Immature natural killer cell (primary cell): ENCODE measurements around the gene SLC9A3. TPM values are rescaled to one million over a fixed set of nuclear protein-coding genes. Genes with fewer than 3 reads are reported as not detected.
"Not testable (repeated sequence)": the region's sequence is repeated elsewhere in the genome, so short reads cannot be mapped to it uniquely, and the experiment has no call there.

Experiments used
- DNase-seq, 3 donors: peaks; one replicate each; pipeline ENCODE4 v3.0.0; 2022; ENCODE audit warnings: mixed read lengths in 1 of 3
- H3K27ac Mint-ChIP-seq, 6 donors: one replicate each; pipeline ENCODE4 v1.8.0; 2020; ENCODE audit warnings: mixed read lengths in 6 of 6, mild to moderate bottlenecking in 5 of 6, inconsistent platforms in 4 of 6, moderate library complexity in 3 of 6
- H3K27me3 Mint-ChIP-seq, 3 donors: one replicate each; pipeline ENCODE4 v1.8.0; 2020 to 2021; ENCODE audit warnings: low read depth in 3 of 3, mild to moderate bottlenecking in 3 of 3, mixed read lengths in 3 of 3, moderate library complexity in 3 of 3, inconsistent platforms in 1 of 3
- H3K36me3 Mint-ChIP-seq, 3 donors: one replicate each; pipeline ENCODE4 v1.8.0; 2020; ENCODE audit warnings: mixed read lengths in 3 of 3, inconsistent platforms in 2 of 3, mild to moderate bottlenecking in 2 of 3
- H3K4me1 Mint-ChIP-seq, 2 donors: one replicate each; pipeline ENCODE4 v1.8.0; 2020; ENCODE audit warnings: inconsistent platforms in 2 of 2, mild to moderate bottlenecking in 2 of 2, mixed read lengths in 2 of 2, moderate library complexity in 1 of 2
- H3K4me3 Mint-ChIP-seq, 5 donors: one replicate each; pipeline ENCODE4 v1.8.0; 2020; ENCODE audit warnings: mild to moderate bottlenecking in 5 of 5, mixed read lengths in 5 of 5, inconsistent platforms in 3 of 5, moderate library complexity in 3 of 5
- H3K9me3 Mint-ChIP-seq, 6 donors: one replicate each; pipeline ENCODE4 v1.8.0; 2020; ENCODE audit warnings: mild to moderate bottlenecking in 6 of 6, mixed read lengths in 6 of 6, inconsistent platforms in 4 of 6, moderate library complexity in 3 of 6
- polyA plus RNA-seq, 3 donors: library from polyadenylated mRNA; unstranded; fragments of 300-500 nt; fragmentation: Illumina TruSeq; gene quantifications; one replicate each; pipeline ENCODE4 v1.2.3, GENCODE V29; 2021

Gene SLC9A3
- polyA plus RNA-seq, 3 donors from 2014 or later, result 0.66 to 1.7 (median 1.5) TPM

- H3K27me3 Mint-ChIP-seq, result peaks cover 0 to 7% (median 4%) of the 10 kb centered on the region in 3 donors
- no peaks in the 10 kb centered on the region for H3K9me3 Mint-ChIP-seq
- DNase-seq, result no peak
- H3K4me1 Mint-ChIP-seq, result no peaks in the 10 kb centered on the region
- H3K36me3 Mint-ChIP-seq, result no peaks in the 10 kb centered on the region
- H3K27ac Mint-ChIP-seq, result no peak overlapping the region
- no peak overlapping the region for H3K4me3 Mint-ChIP-seq
These were observed 41.7 kb upstream of the SLC9A3 start for GRCh38 chr5:565782-566440.

- no peaks in the 10 kb centered on the region for H3K9me3 Mint-ChIP-seq
- H3K27ac Mint-ChIP-seq, result no peak overlapping the region
- H3K27me3 Mint-ChIP-seq, result peaks cover 4 to 12% (median 9%) of the 10 kb centered on the region in 3 donors
- DNase-seq, result no peak
- no peak overlapping the region for H3K4me3 Mint-ChIP-seq
- no peaks in the 10 kb centered on the region for H3K36me3 Mint-ChIP-seq
- H3K4me1 Mint-ChIP-seq, result no peaks in the 10 kb centered on the region
These were observed 37.2 kb upstream of the SLC9A3 start for GRCh38 chr5:561408-561807.

GRCh38 chr5:560792-561166, 36.5 kb upstream of the SLC9A3 start:
- H3K9me3 Mint-ChIP-seq, result no peaks in the 10 kb centered on the region
- H3K27me3 Mint-ChIP-seq, result peaks cover 4 to 12% (median 6%) of the 10 kb centered on the region in 3 donors
- no peak overlapping the region for H3K4me3 Mint-ChIP-seq
- no peak overlapping the region for H3K27ac Mint-ChIP-seq
- no peak for DNase-seq
- H3K4me1 Mint-ChIP-seq, result no peaks in the 10 kb centered on the region
- H3K36me3 Mint-ChIP-seq, result no peaks in the 10 kb centered on the region

GRCh38 chr5:558871-559503, 34.7 kb upstream of the SLC9A3 start:
- no peak overlapping the region for H3K27ac Mint-ChIP-seq
- H3K27me3 Mint-ChIP-seq, result peaks cover 4 to 15% (median 6%) of the 10 kb centered on the region in 3 donors
- no peak for DNase-seq
- no peak overlapping the region for H3K4me3 Mint-ChIP-seq
- H3K9me3 Mint-ChIP-seq, result no peaks in the 10 kb centered on the region
- no peaks in the 10 kb centered on the region for H3K36me3 Mint-ChIP-seq
- H3K4me1 Mint-ChIP-seq, result no peaks in the 10 kb centered on the region

GRCh38 chr5:558326-558725, 34.1 kb upstream of the SLC9A3 start:
- H3K27ac Mint-ChIP-seq, result no peak overlapping the region
- no peaks in the 10 kb centered on the region for H3K36me3 Mint-ChIP-seq
- no peaks in the 10 kb centered on the region for H3K4me1 Mint-ChIP-seq
- DNase-seq, result no peak
- H3K9me3 Mint-ChIP-seq, result no peaks in the 10 kb centered on the region
- peaks cover 4 to 15% (median 6%) of the 10 kb centered on the region in 3 donors for H3K27me3 Mint-ChIP-seq
- no peak overlapping the region for H3K4me3 Mint-ChIP-seq

GRCh38 chr5:557917-558316, 33.7 kb upstream of the SLC9A3 start:
- not testable (repeated sequence) for DNase-seq, H3K4me1 Mint-ChIP-seq, H3K9me3 Mint-ChIP-seq, H3K4me3 Mint-ChIP-seq, H3K36me3 Mint-ChIP-seq
- peak overlapping the region in 1 of 6 donors; percentile 26 for H3K27ac Mint-ChIP-seq
- peaks cover 4 to 15% (median 6%) of the 10 kb centered on the region in 3 donors for H3K27me3 Mint-ChIP-seq

GRCh38 chr5:556909-557441, 32.7 kb upstream of the SLC9A3 start:
- Mint-ChIP-seq H3K4me1 (no peaks in the 10 kb centered on the region), H3K27me3 (peaks cover 4 to 15% (median 6%) of the 10 kb centered on the region in 3 donors), H3K36me3 (no peaks in the 10 kb centered on the region), H3K4me3 (no peak overlapping the region), H3K27ac (no peak overlapping the region), H3K9me3 (no peaks in the 10 kb centered on the region)
- DNase-seq, result no peak

- peaks cover 7 to 10% (median 7%) of the 10 kb centered on the region in 3 donors for H3K27me3 Mint-ChIP-seq
- H3K9me3 Mint-ChIP-seq, result peaks cover 0 to 2% (median 0%) of the 10 kb centered on the region in 6 donors
- DNase-seq, result no peak
These were observed 30.9 kb upstream of the SLC9A3 start for GRCh38 chr5:555058-555623.

GRCh38 chr5:554284-554988, 30.2 kb upstream of the SLC9A3 start:
- peaks cover 6 to 13% (median 7%) of the 10 kb centered on the region in 3 donors for H3K27me3 Mint-ChIP-seq
- no peaks in the 10 kb centered on the region for H3K36me3 Mint-ChIP-seq
- H3K9me3 Mint-ChIP-seq, result peaks cover 0 to 3% (median 0%) of the 10 kb centered on the region in 6 donors
- no peak for DNase-seq
- H3K4me1 Mint-ChIP-seq, result no peaks in the 10 kb centered on the region
- H3K27ac Mint-ChIP-seq, result no peak overlapping the region
- H3K4me3 Mint-ChIP-seq, result no peak overlapping the region

More at GRCh38 chr5:555058-555623, 30.9 kb upstream of the SLC9A3 start:
- H3K27ac Mint-ChIP-seq, result no peak overlapping the region
- H3K4me1 Mint-ChIP-seq, result no peaks in the 10 kb centered on the region
- H3K36me3 Mint-ChIP-seq, result no peaks in the 10 kb centered on the region
- H3K4me3 Mint-ChIP-seq, result no peak overlapping the region

- no peak overlapping the region for H3K27ac Mint-ChIP-seq
- H3K27me3 Mint-ChIP-seq, result peaks cover 3 to 10% (median 5%) of the 10 kb centered on the region in 3 donors
- H3K9me3 Mint-ChIP-seq, result peaks cover 0 to 3% (median 0%) of the 10 kb centered on the region in 6 donors
- H3K36me3 Mint-ChIP-seq, result no peaks in the 10 kb centered on the region
- no peaks in the 10 kb centered on the region for H3K4me1 Mint-ChIP-seq
- no peak overlapping the region for H3K4me3 Mint-ChIP-seq
- DNase-seq, result no peak
These were observed 29.6 kb upstream of the SLC9A3 start for GRCh38 chr5:553874-554273.

- Mint-ChIP-seq H3K4me1 (no peaks in the 10 kb centered on the region), H3K36me3 (no peaks in the 10 kb centered on the region), H3K4me3 (no peak overlapping the region), H3K9me3 (peaks cover 0 to 3% (median 0%) of the 10 kb centered on the region in 6 donors), H3K27me3 (peaks cover 5 to 6% (median 5%) of the 10 kb centered on the region in 3 donors), H3K27ac (no peak overlapping the region)
- no peak for DNase-seq
These were observed 27.2 kb upstream of the SLC9A3 start for GRCh38 chr5:551406-551805.

- Mint-ChIP-seq H3K4me1 (peaks cover 2 to 13% of the 10 kb centered on the region in 2 donors), H3K4me3 (no peak overlapping the region), H3K36me3 (no peaks in the 10 kb centered on the region), H3K27ac (no peak overlapping the region), H3K27me3 (peaks cover 5 to 6% (median 5%) of the 10 kb centered on the region in 3 donors), H3K9me3 (peaks cover 0 to 3% (median 0%) of the 10 kb centered on the region in 6 donors)
- DNase-seq, result no peak
These were observed 25.0 kb upstream of the SLC9A3 start for GRCh38 chr5:549229-549628.

- Mint-ChIP-seq H3K27ac (no peak overlapping the region), H3K4me3 (no peak overlapping the region), H3K9me3 (peaks cover 0 to 3% (median 0%) of the 10 kb centered on the region in 6 donors), H3K4me1 (peaks cover 11 to 23% of the 10 kb centered on the region in 2 donors), H3K36me3 (no peaks in the 10 kb centered on the region), H3K27me3 (peaks cover 5 to 6% (median 5%) of the 10 kb centered on the region in 3 donors)
- no peak for DNase-seq
These were observed 24.0 kb upstream of the SLC9A3 start for GRCh38 chr5:548256-548655.
